ENCODE results near the gene LCN6.
"Not testable (repeated sequence)": the region's sequence is repeated elsewhere in the genome, so short reads cannot be mapped to it uniquely, and the experiment has no call there.

Gene LCN6

DNA sequence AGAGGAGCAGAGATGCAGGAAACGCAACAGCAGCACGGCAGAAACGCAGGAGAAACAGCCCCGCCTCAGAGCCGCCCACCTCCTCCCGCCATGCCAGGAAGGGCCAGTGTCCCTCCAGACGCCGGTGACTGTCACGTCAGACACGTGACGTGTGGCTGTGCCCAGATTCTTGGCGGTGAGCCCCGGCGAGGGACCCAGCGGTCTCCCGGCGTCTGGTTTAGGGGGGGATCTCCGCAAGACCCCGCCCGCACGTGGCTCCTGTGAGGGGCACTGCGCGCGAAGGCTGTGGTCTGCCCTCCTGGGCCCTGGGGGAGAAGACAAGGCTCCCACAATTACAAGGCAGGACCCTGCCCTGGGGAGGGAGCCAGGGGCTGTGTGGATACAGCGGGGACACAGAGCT, 12.1 kb upstream of the LCN6 start:
- DNase-seq (ENCODE audit: low read depth in 3 of 3): no peak

GRCh38 chr9:136759436-136760325, 11.4 kb upstream of the LCN6 start:
- no peak for DNase-seq (ENCODE audit: low read depth in 3 of 3)

DNA sequence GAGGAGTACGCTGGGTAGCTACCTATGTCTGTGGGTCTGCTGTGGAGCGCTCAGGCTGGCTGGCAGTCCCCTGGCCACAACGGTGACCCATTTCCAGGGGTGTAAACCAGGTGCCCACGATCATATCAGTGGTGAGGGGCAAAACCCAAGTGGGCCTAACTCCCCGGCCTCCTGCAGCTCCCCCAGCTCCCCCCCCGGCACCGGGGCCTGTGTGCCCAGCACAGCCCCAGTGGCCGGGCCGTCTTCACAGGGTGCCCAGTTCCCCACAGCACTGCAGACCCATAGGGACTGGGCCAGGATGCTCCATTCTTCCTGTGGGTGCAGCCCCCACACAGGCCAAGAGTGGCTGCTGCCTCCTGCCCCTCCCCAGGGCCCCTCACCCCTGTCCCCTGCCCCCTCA, 10.7 kb upstream of the LCN6 start:
- DNase-seq (ENCODE audit: low read depth in 3 of 3): no peak

DNA sequence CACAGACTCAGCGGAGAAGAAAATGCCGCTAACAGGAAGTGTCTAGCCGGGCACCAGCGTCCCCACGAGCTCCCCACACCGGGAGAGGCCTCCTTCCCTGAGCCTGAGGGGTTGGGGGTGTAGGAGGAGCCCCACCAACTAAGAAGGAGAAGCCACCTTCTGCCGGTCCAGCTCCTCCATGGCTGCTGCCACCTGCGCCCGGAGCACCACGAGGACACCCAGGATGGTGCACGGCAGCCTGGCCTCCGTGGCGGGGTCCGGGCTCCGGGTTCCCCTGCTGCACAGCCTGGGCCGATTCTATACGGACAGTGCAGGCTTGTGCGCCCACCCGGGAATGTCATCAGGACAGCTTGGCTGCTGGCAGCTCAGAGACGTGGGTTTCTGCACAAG, 9.4 kb upstream of the LCN6 start:
- no peak for DNase-seq (ENCODE audit: low read depth in 3 of 3)

GRCh38 chr9:136757328-136757727, 9.0 kb upstream of the LCN6 start:
- DNase-seq (ENCODE audit: low read depth in 3 of 3): no peak

- DNase-seq (ENCODE audit: low read depth in 3 of 3): no peak
Observed at GRCh38 chr9:136756836-136757235, 8.5 kb upstream of the LCN6 start.

- DNase-seq (ENCODE audit: low read depth in 3 of 3): no peak
Observed at GRCh38 chr9:136756134-136756438, 7.8 kb upstream of the LCN6 start.

- DNase-seq (ENCODE audit: low read depth in 3 of 3): not testable (repeated sequence)
Observed at GRCh38 chr9:136755302-136756133, 7.2 kb upstream of the LCN6 start.

GRCh38 chr9:136754626-136755301, 6.4 kb upstream of the LCN6 start:
- DNase-seq (ENCODE audit: low read depth in 3 of 3): no peak

- no peak for DNase-seq (ENCODE audit: low read depth in 3 of 3)
Observed at GRCh38 chr9:136754059-136754572, 5.8 kb upstream of the LCN6 start.

- DNase-seq (ENCODE audit: low read depth in 3 of 3): no peak
Observed at GRCh38 chr9:136753371-136754058, 5.2 kb upstream of the LCN6 start.

DNA sequence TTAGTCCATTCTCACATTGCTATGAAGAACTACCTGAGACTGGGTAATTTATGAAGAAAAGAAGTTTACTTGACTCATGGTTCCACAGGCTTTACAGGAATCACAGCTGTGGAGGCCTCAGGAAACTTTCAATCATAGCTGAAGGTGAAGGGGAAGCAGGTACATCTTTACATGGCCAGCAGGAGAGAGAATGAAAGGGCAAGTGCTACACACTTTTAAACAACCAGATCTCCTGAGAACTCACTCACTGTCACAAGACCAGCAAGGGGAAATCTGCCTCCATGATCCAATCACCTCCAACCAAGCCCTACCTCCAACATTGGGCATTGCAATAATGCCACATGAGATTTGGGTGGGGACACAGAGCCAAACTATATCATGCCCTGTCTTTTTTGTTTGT, 3.5 kb upstream of the LCN6 start:
- no peak for DNase-seq (ENCODE audit: low read depth in 3 of 3)

GRCh38 chr9:136751244-136751643, 2.9 kb upstream of the LCN6 start:
- no peak for DNase-seq (ENCODE audit: low read depth in 3 of 3)

DNA sequence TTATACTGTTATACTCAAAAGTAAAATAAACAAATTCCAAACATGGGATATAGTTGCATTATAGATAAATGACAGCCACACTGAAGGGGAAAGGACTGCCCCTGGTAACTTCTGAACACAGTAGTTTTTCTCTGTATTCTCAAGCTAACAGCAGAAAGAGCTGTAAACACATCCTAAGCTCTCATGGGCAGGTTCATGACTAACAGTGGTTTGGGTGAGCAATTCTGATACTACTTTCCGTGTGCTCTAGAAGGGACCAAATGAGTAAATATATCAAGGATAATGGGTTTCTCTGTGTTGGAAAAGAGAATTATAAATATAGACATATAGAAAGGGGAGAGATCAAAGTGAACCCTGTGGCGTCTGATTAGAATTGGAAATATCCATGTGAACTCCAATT, 2.2 kb upstream of the LCN6 start:
- no peak for DNase-seq (ENCODE audit: low read depth in 3 of 3)

DNA sequence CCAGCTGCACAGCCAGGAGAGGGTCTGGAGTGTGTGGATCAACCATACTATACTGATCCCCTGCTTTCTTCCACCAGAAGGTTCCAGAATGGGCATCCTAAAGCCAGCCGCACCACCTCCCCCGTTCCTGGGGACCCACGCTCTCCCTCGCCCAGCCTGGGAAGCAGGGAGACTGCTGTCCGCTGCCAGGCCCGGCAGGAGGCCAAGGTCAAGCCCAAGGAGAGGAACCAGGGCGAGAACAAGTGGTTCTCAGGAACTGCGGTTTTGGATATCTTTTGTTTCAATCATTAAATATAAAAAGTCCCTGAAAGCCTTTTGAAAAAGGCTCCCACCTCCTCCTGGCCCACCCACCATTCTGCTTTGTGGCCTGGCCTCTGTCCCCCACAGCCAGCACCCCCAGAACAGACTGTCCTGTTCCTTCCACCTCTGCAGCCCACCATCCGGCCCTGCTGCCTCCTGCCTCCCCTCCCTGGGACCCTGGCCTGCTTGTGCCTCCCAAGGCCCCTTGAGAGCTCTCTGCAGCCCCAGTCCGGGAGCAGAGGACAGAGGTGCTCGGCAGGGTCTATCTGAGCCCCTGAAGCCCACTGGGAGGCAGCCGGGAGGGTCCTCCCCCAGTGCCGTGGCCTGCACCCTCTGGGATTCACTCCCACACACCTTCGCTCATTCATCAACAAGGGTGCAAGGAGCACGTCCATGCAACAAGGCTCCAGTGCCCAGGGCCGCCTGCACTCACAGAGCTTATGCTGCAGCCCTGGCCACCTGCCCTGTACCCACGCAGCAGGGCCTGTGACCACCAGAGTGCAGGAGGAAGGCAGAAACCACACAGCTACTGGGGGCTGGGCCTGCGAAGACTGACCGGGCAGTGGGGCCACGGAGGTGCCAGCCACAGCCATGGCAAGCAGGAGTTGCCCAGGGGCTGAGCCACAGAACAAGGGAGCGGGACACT, 614 bp upstream of the LCN6 start:
- DNase-seq (ENCODE audit: low read depth in 3 of 3): no peak

DNA sequence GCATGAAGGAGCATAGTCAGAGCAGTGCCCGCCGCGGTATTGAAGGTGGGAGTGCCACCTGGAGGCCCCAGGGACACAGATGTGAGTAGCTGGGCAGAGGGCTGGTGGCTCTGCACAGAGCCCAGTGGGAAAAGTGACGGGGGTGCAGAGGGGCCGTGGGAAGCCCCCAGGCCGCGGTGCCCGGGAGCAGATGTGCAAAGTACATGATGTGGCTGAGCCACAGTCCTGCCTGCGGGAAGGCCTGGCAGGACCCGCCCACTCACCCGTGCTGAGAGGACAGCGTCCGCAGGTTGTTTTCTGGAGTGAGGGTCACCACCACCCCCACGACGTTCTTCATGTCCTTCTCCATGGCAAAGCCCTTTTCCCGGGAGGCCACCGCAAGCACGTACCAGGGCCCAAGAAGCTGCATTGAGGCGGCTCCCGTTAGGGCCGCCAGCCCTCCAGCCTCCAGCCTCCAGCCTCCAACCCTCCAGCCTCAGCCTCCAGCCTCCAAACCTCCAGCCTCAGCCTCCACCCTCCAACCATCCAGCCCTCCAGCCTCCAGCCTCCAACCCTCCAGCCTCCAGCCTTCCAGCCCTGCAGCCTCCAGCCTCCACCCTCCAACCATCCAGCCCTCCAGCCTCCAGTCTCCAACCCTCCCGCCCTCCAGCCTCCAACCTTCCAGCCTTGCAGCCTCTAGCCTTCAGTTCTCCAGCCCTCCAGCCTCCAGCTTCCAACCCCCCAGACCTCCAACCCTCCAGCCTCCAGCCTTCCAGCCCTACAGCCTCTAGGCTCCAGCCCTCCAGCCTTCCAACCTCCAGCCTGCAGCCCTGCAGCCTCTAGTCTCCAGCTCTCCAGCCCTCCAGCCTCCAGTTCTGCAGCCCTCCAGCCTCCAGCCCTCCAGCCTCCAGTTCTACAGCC, 914 bp downstream of the LCN6 start:
- no peak for DNase-seq (ENCODE audit: low read depth in 3 of 3)

DNA sequence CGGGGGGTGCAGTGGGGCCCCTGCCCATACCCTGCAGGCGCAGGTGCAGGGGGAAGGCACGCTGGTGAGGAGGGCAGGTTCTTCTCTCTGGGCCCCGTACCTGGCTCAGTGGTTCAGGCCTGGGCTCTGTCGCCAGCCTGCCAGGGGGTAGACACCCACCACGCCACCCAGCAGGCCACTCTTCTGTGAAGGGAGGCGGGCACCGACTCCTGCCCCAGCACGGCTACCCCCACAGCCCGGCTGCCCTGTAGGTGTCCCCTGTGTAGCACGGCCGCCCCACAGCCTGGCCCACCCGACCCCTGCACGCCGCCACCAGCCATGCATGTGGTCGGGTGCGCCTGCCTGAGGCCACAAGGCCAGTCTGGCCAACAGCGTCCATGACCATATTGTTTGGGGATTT, 1.7 kb downstream of the LCN6 start:
- DNase-seq (ENCODE audit: low read depth in 3 of 3): no peak

GRCh38 chr9:136746155-136746490, 2.2 kb downstream of the LCN6 start:
- no peak for DNase-seq (ENCODE audit: low read depth in 3 of 3)

DNA sequence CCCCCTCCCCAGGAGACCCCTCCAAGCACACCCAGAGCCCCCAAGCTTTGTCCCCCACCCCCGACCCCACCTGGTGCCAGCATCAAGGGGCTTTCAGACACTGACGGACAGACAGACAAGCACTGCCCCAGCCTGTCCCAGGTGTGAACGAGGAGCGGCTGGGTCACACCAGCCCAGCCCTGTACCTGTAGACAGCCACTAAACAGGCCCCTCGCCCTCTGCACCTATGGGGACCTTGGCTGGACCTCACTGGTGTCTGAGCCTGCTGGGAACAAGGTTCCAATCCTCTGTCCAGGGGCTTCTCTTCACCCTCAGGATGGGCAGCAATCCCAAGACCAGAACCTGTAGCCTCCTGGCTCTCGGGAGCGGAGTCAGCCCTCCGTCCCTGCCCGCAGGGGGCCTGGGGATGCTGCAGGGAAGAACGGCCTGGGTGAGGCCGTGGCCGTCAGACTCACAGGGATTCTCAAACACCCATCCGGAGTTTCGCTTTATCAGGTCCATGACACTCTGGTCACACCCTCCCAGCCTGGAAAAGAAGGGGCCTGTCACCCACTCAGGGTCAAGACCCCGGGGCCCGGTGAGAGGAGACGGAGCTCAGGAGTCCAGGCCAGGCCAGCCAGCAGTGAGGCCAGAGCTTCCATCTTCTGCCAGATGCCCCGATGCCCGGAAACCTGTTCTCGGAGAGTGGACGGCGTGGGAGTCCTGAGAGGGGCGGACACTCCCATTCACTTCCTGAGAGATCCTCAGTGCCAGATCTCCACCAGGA, 2.8 kb downstream of the LCN6 start:
- DNase-seq (ENCODE audit: low read depth in 3 of 3): no peak

Data from stimulated activated CD4-positive, alpha-beta T cell treated with anti-CD3 and anti-CD28 coated beads, TNF-alpha, amount 100 ng/mL, for 48 hours (primary cell).